HepG2 (cell line): ENCODE results near the gene MYBL2.

Experiments used
- IRF9 ChIP-seq: sonication (generic); formaldehyde crosslinking; IDR thresholded peaks from 2 replicates; pipeline ENCODE4 v1.8.0; 2022; ENCODE audit warnings: missing genetic modification reagents, mild to moderate bottlenecking, borderline replicate concordance
- MAX ChIP-seq: IDR thresholded peaks from 2 replicates; pipeline ENCODE4 v1.6.1; 2012; ENCODE audit warnings: inconsistent platforms
- POLR2A ChIP-seq, 2 experiments: IDR thresholded peaks; 2 replicates each; pipeline ENCODE4 v1.6.1; 2011; ENCODE audit warnings: low read depth in 2 of 2, low read length in 2 of 2, mild to moderate bottlenecking in 1 of 2, moderate library complexity in 1 of 2; ENCODE audit not compliant: insufficient read depth in 1 of 2
- POLR2AphosphoS5 ChIP-seq: IDR thresholded peaks from 2 replicates; pipeline ENCODE4 v1.6.1; 2012; ENCODE audit warnings: low read depth, low read length
- REL ChIP-seq: sonication (generic); formaldehyde crosslinking; conservative IDR thresholded peaks from 2 replicates; pipeline ENCODE4 v1.8.0; 2022; ENCODE audit warnings: mild to moderate bottlenecking, missing genetic modification reagents, moderate library complexity
- THRA ChIP-seq: sonication (generic); formaldehyde crosslinking; IDR thresholded peaks from 2 replicates; pipeline ENCODE4 v1.4.0; 2020; ENCODE audit warnings: missing genetic modification reagents, borderline replicate concordance
- ZBTB46 ChIP-seq: sonication (generic); formaldehyde crosslinking; IDR thresholded peaks from 2 replicates; pipeline ENCODE4 v1.4.0; 2020; ENCODE audit warnings: mild to moderate bottlenecking, missing genetic modification reagents, borderline replicate concordance
- ZSCAN30 ChIP-seq: sonication (generic); formaldehyde crosslinking; IDR thresholded peaks from 2 replicates; pipeline ENCODE4 v1.5.0; 2020; ENCODE audit warnings: mild to moderate bottlenecking, missing genetic modification reagents

GRCh38 chr20:43686820-43687219, 19.9 kb downstream of the MYBL2 start:
- TF ChIP-seq IRF9 (CRISPR knock-in tag): no peak
- no peak for TF ChIP-seq ZBTB46
- no peak for TF ChIP-seq REL (CRISPR knock-in tag)
- no peak for TF ChIP-seq POLR2AphosphoS5
- no peak for TF ChIP-seq MAX
- TF ChIP-seq POLR2A (IDR thresholded peaks at IDR 0.05; ENCODE audit: insufficient read depth in 1 of 2, low read depth in 2 of 2, low read length in 2 of 2): no peak
- TF ChIP-seq ZSCAN30 (CRISPR knock-in tag): no peak
- TF ChIP-seq THRA (CRISPR knock-in tag): no peak
